Loucy (cell line): ENCODE measurements around the gene NBPF20.
"Not testable (repeated sequence)": the region's sequence is repeated elsewhere in the genome, so short reads cannot be mapped to it uniquely, and the experiment has no call there.

ENCODE experiments used
- H2AFZ ChIP-seq: fragments of 200-600 bp; sonication (generic); 2 replicates; pipeline ENCODE4 v1.6.0; 2016; ENCODE audit warnings: antibody characterized with exemption, mild to moderate bottlenecking, low read length, moderate library complexity
- H3F3A ChIP-seq: fragments of 200-600 bp; 2 replicates; pipeline ENCODE4 v1.6.0; 2016; ENCODE audit warnings: antibody characterized with exemption, low read depth, mild to moderate bottlenecking
- H3K27me3 ChIP-seq: fragments of 200-600 bp; sonication (generic); 2 replicates; pipeline ENCODE4 v1.6.1; 2014; ENCODE audit warnings: low read length, mild to moderate bottlenecking; ENCODE audit not compliant: insufficient read depth, poor library complexity, severe bottlenecking
- H3K36me3 ChIP-seq: fragments of 200-600 bp; sonication (generic); 2 replicates; pipeline ENCODE4 v1.6.1; 2016; ENCODE audit warnings: low read length; ENCODE audit not compliant: insufficient read depth
- H3K4me1 ChIP-seq: fragments of 200-600 bp; sonication (generic); 2 replicates; pipeline ENCODE4 v1.5.1; 2014; ENCODE audit warnings: low read length, mild to moderate bottlenecking; ENCODE audit not compliant: insufficient read depth, poor library complexity, severe bottlenecking
- H3K4me2 ChIP-seq: fragments of 200-600 bp; sonication (generic); 2 replicates; pipeline ENCODE4 v1.6.0; 2014; ENCODE audit warnings: antibody characterized with exemption, low read length, low read depth, mild to moderate bottlenecking; ENCODE audit not compliant: poor library complexity, severe bottlenecking
- H3K4me3 ChIP-seq: fragments of 200-600 bp; sonication (generic); 2 replicates; pipeline ENCODE4 v1.5.1; 2014; ENCODE audit warnings: low read length, mild to moderate bottlenecking, mixed read lengths; ENCODE audit not compliant: poor library complexity, severe bottlenecking
- H3K79me2 ChIP-seq: fragments of 200-600 bp; sonication (generic); 2 replicates; pipeline ENCODE4 v1.6.1; 2014; ENCODE audit warnings: low read length; ENCODE audit not compliant: insufficient read depth
- H3K9ac ChIP-seq: fragments of 200-600 bp; sonication (generic); 2 replicates; pipeline ENCODE4 v1.6.0; 2014; ENCODE audit warnings: mild to moderate bottlenecking, low read depth, low read length, moderate library complexity; ENCODE audit not compliant: poor library complexity, severe bottlenecking
- H3K9me2 ChIP-seq: fragments of 200-600 bp; sonication (generic); replicated peaks from 2 replicates; pipeline ENCODE4 v1.6.1; 2016; ENCODE audit warnings: low read depth, low read length, mixed read lengths
- H3K9me3 ChIP-seq: fragments of 200-600 bp; sonication (generic); 2 replicates; pipeline ENCODE4 v1.6.1; 2014; ENCODE audit warnings: mild to moderate bottlenecking, antibody characterized with exemption, low read length, low read depth; ENCODE audit not compliant: insufficient read depth
- H4K20me1 ChIP-seq: fragments of 200-600 bp; sonication (generic); 2 replicates; pipeline ENCODE4 v1.6.0; 2014; ENCODE audit warnings: antibody characterized with exemption, low read length, mild to moderate bottlenecking; ENCODE audit not compliant: insufficient read depth, poor library complexity, severe bottlenecking

Gene NBPF20

DNA sequence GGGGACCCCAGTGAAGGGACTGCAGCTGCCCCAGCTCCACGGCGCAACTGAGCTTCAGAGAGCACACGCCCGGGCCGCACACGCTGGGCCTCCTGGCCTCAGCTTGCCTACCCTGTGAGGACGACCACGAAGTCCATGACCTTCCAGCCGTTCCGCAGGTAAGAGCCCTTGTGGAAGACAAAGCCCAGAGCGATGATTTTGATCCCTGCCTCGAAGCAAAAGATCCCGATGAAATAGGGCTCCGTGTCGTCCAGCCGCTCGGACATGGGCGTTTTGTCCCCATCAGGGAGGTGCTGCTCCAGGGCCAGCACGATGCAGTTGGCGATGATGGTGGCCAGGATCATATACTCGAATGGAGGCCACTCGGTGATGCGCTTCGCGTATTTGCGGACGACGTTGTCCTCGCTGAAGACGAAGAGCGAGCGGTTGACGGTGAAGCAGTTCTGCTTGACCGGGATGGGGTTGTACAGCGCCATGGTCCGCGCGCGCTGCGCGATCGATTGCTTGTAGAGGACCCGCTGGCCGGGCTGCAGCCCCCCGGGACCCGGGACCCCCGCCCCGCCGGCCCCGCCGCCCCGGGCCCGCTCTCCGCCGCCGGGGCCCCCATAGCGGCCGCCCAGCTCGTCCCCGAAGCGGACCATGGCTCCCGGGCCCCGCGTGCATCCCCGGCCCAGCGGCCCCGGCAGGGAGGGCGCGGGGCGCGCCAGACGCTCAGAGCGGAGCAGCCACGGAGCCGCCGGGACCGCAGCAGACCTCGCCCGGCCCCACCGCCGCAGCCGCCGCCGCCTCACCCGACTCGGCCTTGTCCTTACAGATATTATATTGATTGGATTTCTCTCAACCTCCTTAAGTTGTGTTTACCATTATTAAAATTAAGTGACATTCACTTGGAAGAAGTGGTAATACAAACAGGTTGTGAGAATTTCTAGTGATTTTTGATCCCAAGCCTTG, 28.7 kb upstream of the NBPF20 start:
- not testable (repeated sequence) for H3K27me3 ChIP-seq, H3K4me3 ChIP-seq, H3K9me3 ChIP-seq, H3K36me3 ChIP-seq, H3K4me2 ChIP-seq, H3K79me2 ChIP-seq, H4K20me1 ChIP-seq, H3F3A ChIP-seq, H3K9me2 ChIP-seq, H3K9ac ChIP-seq, H3K4me1 ChIP-seq, H2AFZ ChIP-seq

DNA sequence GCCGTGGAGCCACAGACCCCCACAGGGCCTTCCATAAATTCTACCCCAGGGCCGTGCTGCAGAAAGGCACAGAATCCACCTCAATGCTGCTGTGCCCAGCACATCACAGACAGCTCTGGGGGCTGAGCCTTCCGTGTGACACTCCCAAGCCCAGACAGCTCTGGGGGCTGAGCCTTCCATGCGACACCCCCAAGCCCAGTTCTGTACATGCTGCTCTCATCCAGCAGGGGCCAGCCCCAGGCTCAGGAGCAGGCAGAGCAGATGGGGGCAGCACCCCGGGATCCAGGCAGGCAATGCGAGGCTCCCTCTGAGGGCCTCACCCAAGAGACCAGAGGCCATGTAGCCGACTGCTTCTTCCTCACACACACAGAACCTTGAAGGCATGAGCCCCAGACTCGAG, 27.1 kb upstream of the NBPF20 start:
- H3K9ac ChIP-seq, H3K4me1 ChIP-seq, H3K4me2 ChIP-seq, H3K9me2 ChIP-seq, H3K9me3 ChIP-seq, H3F3A ChIP-seq, H4K20me1 ChIP-seq, H3K36me3 ChIP-seq, H3K79me2 ChIP-seq, H3K4me3 ChIP-seq, H3K27me3 ChIP-seq, H2AFZ ChIP-seq: not testable (repeated sequence)

DNA sequence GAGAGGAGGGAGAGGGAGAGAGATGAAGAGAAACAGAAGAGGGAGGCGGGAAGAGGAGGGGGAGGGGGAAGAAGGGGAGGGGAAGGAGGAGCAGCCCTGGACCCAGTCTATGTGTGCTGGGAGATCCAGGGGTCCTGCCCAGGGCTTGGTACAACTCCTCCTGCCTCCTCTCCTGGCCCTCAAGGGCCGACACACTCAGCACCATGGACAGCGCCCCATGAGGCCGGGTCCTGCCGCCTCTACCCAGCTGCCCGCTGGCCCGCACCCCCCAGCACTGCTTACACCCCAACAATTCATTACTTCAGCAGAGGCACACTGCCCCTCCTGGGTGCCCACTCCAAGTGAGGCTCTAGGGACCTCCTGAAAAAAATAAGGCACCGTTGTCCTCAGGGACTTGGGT, 26.5 kb upstream of the NBPF20 start:
- not testable (repeated sequence) for H2AFZ ChIP-seq, H4K20me1 ChIP-seq, H3K4me1 ChIP-seq

DNA sequence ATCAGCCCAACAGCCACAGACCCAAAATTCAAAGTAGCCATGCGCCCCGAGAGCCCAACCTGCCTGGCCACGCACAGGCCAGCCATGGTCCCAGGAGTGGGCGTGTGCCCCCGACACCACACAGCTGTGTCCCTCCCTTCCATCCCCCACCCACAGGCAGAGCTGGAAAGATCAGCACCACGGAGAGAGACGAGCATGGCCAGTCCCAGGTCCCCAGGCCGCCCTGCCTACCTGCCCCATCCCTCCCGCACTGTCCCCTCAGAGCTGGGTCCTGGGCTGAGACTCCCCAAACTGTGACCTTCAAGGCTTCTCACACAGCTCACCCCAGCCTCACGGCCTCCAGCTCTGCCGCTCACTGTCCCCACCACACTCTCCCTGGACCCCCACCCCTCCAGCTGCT, 19.8 kb upstream of the NBPF20 start:
- not testable (repeated sequence) for H3K36me3 ChIP-seq, H3K79me2 ChIP-seq, H3K4me2 ChIP-seq, H3K27me3 ChIP-seq, H3K9ac ChIP-seq, H4K20me1 ChIP-seq, H3K9me2 ChIP-seq, H3K4me1 ChIP-seq, H3F3A ChIP-seq, H3K4me3 ChIP-seq, H2AFZ ChIP-seq, H3K9me3 ChIP-seq

More for the DNA sequence above, 26.5 kb upstream of the NBPF20 start:
- not testable (repeated sequence) for H3K9me3 ChIP-seq, H3K9ac ChIP-seq, H3K4me3 ChIP-seq, H3F3A ChIP-seq, H3K36me3 ChIP-seq, H3K9me2 ChIP-seq, H3K27me3 ChIP-seq, H3K79me2 ChIP-seq, H3K4me2 ChIP-seq

DNA sequence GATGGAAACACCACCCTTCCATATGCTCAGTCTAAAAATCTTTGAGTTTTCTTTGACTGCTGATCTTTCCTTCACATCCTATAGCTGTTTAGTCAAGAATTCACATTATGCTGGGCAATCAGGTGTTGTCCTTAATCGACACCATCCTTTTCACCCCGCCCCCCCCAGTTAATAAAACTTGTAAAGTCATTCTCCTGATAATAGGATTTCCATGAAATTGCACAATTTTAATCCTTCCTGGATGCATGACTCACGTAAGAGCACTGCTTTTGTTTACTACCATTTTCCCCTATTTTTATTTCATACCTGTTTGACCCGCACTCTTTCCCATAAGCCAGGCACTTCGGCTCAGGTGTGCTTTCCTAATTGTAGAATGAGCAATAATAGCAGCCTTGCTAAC, 16.9 kb upstream of the NBPF20 start:
- not testable (repeated sequence) for H3K9me2 ChIP-seq, H3K4me2 ChIP-seq, H3K9me3 ChIP-seq, H3K36me3 ChIP-seq, H3K27me3 ChIP-seq, H4K20me1 ChIP-seq, H3F3A ChIP-seq, H3K4me3 ChIP-seq, H3K9ac ChIP-seq, H2AFZ ChIP-seq, H3K4me1 ChIP-seq, H3K79me2 ChIP-seq

DNA sequence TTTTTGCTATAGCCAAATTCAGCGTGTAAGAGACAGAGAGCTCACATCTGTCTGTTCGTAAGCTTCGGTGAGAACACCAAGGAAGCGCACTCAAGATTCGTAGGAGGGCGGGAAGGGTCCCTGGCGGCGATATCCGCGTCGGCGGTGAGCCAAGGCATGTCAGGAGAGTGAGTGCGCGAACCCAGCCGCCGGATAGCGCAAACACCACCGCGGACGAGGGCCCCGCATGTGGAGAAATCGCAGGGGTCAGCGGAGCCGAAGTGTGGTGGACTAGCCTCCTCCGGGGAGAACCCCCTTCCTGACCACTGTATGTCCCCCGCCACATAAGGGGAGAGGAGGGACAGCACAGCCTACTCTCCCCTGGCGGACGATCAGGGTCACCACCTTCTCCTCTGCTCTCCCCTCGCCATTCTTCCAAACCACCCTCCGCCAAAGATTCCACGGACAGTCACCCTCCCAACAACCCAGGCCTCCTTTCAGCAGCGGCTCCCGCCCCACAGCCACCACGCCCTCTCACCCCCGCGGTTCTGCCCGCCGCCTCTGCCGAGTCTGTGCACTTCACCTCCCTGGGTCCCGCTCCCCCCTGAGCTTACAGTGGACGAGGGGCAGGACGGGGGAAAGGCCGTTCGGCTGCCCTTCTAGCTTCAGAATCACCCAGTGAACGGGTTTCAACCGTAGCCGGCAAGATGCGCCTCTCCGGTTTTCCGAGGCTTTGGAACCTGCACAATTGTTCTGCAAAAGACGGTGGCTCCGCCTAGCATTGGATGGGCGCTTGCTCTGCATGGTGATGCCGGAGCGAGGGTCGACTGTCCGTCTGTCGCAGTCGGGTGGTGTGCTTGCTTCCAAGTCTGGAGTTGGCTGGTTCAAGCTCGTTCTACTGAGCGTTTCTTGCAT, 6.2 kb upstream of the NBPF20 start:
- H3K36me3 ChIP-seq, H3K4me1 ChIP-seq, H3K4me3 ChIP-seq, H3K9me3 ChIP-seq, H2AFZ ChIP-seq, H3F3A ChIP-seq, H3K27me3 ChIP-seq, H3K9me2 ChIP-seq, H3K9ac ChIP-seq, H3K79me2 ChIP-seq, H4K20me1 ChIP-seq, H3K4me2 ChIP-seq: not testable (repeated sequence)

DNA sequence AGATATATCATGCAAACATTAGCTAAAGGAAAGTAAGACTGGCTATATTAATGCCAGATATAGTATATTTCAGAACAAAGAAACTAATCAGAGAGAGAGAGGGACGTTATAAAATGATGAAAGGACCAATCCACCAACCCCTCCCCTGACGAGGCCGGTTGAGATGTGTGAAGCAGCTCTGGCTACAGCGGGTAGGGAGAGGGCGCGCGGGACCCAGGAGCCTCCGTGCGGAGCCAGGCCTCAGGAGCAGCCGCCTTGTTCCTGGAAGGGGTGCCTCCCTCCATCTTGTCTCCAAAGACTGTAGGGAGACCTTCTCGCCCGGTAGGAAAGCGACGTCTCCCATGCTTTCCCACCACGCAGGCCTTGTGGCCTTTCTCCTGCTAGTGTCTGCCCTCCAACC, 5.4 kb upstream of the NBPF20 start:
- not testable (repeated sequence) for H3K79me2 ChIP-seq, H3K4me1 ChIP-seq, H3K4me3 ChIP-seq, H3K9me2 ChIP-seq, H2AFZ ChIP-seq, H4K20me1 ChIP-seq, H3K9ac ChIP-seq, H3F3A ChIP-seq, H3K27me3 ChIP-seq, H3K4me2 ChIP-seq, H3K9me3 ChIP-seq, H3K36me3 ChIP-seq
